ENCODE measurements around the gene IZUMO2. TPM values are rescaled to one million over a fixed set of nuclear protein-coding genes. Genes with fewer than 3 reads are reported as not detected.

IZUMO2 gene
- polyA plus RNA-seq, 1 of the 3 experiments (the other 2 are of a cell fraction): not detected

DNA sequence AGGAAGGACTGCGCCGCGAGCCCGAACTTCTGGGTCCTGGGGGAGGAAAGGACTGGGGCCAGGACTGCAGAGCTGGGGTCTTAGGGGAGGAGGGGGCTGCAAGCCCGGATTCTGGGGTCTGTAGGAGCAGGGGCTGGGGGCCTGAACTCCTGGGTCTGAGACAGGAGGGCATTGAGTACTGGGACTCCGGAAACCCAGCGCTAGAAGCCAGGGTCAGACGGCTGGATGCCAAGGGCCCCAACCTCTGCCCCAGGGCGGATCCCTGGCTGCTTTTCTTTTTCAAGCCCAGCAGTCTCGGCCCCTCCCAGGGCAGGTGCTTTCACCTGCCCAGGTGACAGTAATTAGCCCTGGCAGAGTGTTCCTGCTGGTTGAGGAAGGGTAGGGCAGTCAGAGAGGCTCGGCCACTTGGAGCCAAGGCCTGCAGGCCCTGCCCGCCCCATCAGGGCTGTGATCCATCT is 42.6 kb upstream of the IZUMO2 start:
- no peak overlapping the region for H3K27ac ChIP-seq (ENCODE audit: low read depth in 2 of 2, low read length in 1 of 2)
- no peak overlapping the region for H2AFZ ChIP-seq (ENCODE audit: low read depth)
- TF ChIP-seq FOXM1 (IDR thresholded peaks at IDR 0.05; ENCODE audit: low read depth) (no peak), NRF1 (IDR thresholded peaks at IDR 0.05; ENCODE audit: low read depth, low read length) (no peak), JUND (IDR thresholded peaks at IDR 0.05) (no peak), POLR2AphosphoS5 (IDR thresholded peaks at IDR 0.05; ENCODE audit: low read depth, low read length) (no peak), EZH2phosphoT487 (IDR thresholded peaks at IDR 0.05; ENCODE audit: borderline replicate concordance, low read depth) (no peak)
- no peaks in the 10 kb centered on the region for H3K36me3 ChIP-seq (replicated peaks in 1 of 2; ENCODE audit: control insufficient read depth in 1 of 2, insufficient read depth in 2 of 2, low read length in 1 of 2)
- H3K27me3 ChIP-seq (ENCODE audit: insufficient read depth): peaks cover 67% of the 10 kb centered on the region
- ChIA-PET POLR2A (no interaction called here), CTCF (no interaction called here)
- no peaks in the 10 kb centered on the region for H3F3A ChIP-seq (replicated peaks; ENCODE audit: insufficient read depth)
- no peaks in the 10 kb centered on the region for H3K4me1 ChIP-seq (ENCODE audit: control insufficient read depth in 1 of 2, insufficient read depth in 2 of 2, low read depth in 1 of 2, low read length in 1 of 2)
- H3K4me2 ChIP-seq: no peak overlapping the region
- DNase-seq: no peak
- no peaks in the 10 kb centered on the region for H3K9me3 ChIP-seq
- H3K79me2 ChIP-seq (ENCODE audit: insufficient read depth): no peaks in the 10 kb centered on the region
- no peaks in the 10 kb centered on the region for H4K20me1 ChIP-seq (ENCODE audit: insufficient read depth)
- no peak overlapping the region for H3K4me3 ChIP-seq (ENCODE audit: low read depth in 2 of 2, low read length in 1 of 2)
- H3K9ac ChIP-seq: no peak overlapping the region
- 24% methylated on average over 9 of the region's 12 CpGs for WGBS (ENCODE audit: low lambda C conversion rate)
- no peaks in the 10 kb centered on the region for H3K9me2 ChIP-seq

DNA sequence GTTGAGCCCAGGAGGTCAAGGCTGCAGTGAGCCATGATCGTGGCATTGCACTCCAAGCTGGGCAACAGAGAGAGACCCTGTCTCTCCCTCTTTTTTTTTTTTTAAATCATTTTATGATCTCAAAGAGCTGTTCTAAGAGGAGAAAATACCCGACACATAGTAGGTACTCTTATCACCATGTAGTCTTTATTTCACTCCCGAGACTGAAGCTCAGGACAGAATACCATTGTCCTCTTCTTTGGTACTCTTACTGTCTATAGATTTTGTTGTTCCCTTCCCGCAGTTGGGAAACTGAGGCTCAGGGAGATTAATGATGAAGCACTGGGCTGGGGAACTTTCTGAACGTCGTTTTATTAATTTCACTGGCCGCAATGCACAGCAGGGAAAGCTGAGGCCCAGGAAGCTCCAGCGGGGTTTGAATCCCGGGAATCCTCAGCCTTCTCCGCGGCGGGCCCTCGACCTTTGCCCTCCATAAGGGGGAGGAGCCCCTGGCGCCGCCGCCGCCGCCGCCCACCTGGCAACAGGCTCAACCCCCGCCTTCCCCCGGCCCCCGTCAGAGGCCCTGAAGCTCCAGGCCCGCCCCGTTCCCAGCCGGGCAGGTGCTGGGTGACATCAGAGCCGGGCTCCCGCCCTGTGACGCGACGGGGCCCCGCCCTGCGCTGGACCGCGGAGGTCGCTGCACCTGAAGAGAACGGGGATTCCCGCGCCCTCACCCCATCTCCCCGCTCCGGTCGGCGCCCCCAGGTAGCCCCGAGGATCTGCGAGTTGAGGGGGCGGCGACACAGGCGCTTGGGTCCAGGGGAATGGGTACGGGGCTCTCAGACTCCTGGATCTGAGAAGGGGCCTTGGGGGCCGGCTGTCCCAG is 42.0 kb upstream of the IZUMO2 start:
- H3K27ac ChIP-seq (ENCODE audit: low read depth in 2 of 2, low read length in 1 of 2): no peak overlapping the region
- no peaks in the 10 kb centered on the region for H4K20me1 ChIP-seq (ENCODE audit: insufficient read depth)
- no peak overlapping the region for H3K4me2 ChIP-seq
- no peak overlapping the region for H2AFZ ChIP-seq (ENCODE audit: low read depth)
- no peak overlapping the region for H3K4me3 ChIP-seq (ENCODE audit: low read depth in 2 of 2, low read length in 1 of 2)
- ChIA-PET POLR2A (no interaction called here), CTCF (no interaction called here)
- TF ChIP-seq, protein P1, sequence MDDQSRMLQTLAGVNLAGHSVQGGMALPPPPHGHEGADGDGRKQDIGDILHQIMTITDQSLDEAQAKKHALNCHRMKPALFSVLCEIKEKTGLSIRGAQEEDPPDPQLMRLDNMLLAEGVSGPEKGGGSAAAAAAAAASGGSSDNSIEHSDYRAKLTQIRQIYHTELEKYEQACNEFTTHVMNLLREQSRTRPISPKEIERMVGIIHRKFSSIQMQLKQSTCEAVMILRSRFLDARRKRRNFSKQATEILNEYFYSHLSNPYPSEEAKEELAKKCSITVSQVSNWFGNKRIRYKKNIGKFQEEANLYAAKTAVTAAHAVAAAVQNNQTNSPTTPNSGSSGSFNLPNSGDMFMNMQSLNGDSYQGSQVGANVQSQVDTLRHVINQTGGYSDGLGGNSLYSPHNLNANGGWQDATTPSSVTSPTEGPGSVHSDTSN (IDR thresholded peaks at IDR 0.05): no peak
- TF ChIP-seq TEAD4 (IDR thresholded peaks at IDR 0.05; ENCODE audit: borderline replicate concordance, insufficient read depth): no peak
- H3K27me3 ChIP-seq (ENCODE audit: insufficient read depth): peaks cover 71% of the 10 kb centered on the region
- H3K4me1 ChIP-seq (ENCODE audit: control insufficient read depth in 1 of 2, insufficient read depth in 2 of 2, low read depth in 1 of 2, low read length in 1 of 2): no peaks in the 10 kb centered on the region
- no peaks in the 10 kb centered on the region for H3K9me2 ChIP-seq
- DNase-seq: peak; percentile 33
- H3K36me3 ChIP-seq (replicated peaks in 1 of 2; ENCODE audit: control insufficient read depth in 1 of 2, insufficient read depth in 2 of 2, low read length in 1 of 2): no peaks in the 10 kb centered on the region
- no peak overlapping the region for H3K9ac ChIP-seq
- no peaks in the 10 kb centered on the region for H3F3A ChIP-seq (replicated peaks; ENCODE audit: insufficient read depth)
- WGBS (ENCODE audit: low lambda C conversion rate): 13% methylated on average over 23 of the region's 49 CpGs
- H3K79me2 ChIP-seq (ENCODE audit: insufficient read depth): no peaks in the 10 kb centered on the region
- no peaks in the 10 kb centered on the region for H3K9me3 ChIP-seq

DNA sequence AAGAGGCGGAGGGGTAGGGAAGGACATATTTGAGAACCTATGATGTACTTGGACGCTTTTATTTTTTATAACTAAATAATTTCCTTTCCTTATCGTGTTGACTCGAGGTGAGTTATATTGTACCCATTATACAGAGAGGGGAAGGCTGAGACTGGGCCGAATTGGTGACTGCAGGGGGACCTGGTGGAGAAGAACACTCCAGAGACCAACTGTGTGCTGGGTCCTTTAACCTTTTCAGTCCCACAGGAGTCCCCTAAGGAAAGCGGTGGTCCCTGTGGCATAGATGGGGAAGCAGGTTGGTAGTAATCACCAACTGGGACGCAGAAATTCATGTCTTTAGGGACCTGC is 41.0 kb upstream of the IZUMO2 start:
- 25% methylated on average over 7 of the region's 7 CpGs for WGBS (ENCODE audit: low lambda C conversion rate)
- DNase-seq: no peak
- Histone ChIP-seq H3K4me3 (ENCODE audit: low read depth in 2 of 2, low read length in 1 of 2) (no peak overlapping the region), H4K20me1 (ENCODE audit: insufficient read depth) (no peaks in the 10 kb centered on the region), H3K9me2 (no peaks in the 10 kb centered on the region), H3K9me3 (no peaks in the 10 kb centered on the region), H3K27ac (ENCODE audit: low read depth in 2 of 2, low read length in 1 of 2) (no peak overlapping the region), H3K36me3 (replicated peaks in 1 of 2; ENCODE audit: control insufficient read depth in 1 of 2, insufficient read depth in 2 of 2, low read length in 1 of 2) (no peaks in the 10 kb centered on the region), H3K27me3 (ENCODE audit: insufficient read depth) (peaks cover 81% of the 10 kb centered on the region), H3K79me2 (ENCODE audit: insufficient read depth) (no peaks in the 10 kb centered on the region), H3K4me2 (no peak overlapping the region), H3F3A (replicated peaks; ENCODE audit: insufficient read depth) (no peaks in the 10 kb centered on the region), H2AFZ (ENCODE audit: low read depth) (no peak overlapping the region), H3K9ac (no peak overlapping the region), H3K4me1 (ENCODE audit: control insufficient read depth in 1 of 2, insufficient read depth in 2 of 2, low read depth in 1 of 2, low read length in 1 of 2) (no peaks in the 10 kb centered on the region)
- ChIA-PET CTCF (interaction anchor here (1.4 kb wide), 1 partner anchor 22 kb away, joined by 3 read pairs; no protein-coding TSS in a partner anchor), POLR2A (no interaction called here)
- TF ChIP-seq, protein P1 (IDR thresholded peaks at IDR 0.05): no peak
- TF ChIP-seq RCOR1 (IDR thresholded peaks at IDR 0.05; ENCODE audit: low read length) (no peak), GATA2 (CRISPR knock-in tag; IDR thresholded peaks at IDR 0.05) (no peak), POLR2AphosphoS5 (IDR thresholded peaks at IDR 0.05; ENCODE audit: low read depth, low read length) (no peak), SIN3A (IDR thresholded peaks at IDR 0.05; ENCODE audit: borderline replicate concordance, low read depth, low read length) (no peak), NRF1 (IDR thresholded peaks at IDR 0.05; ENCODE audit: low read depth, low read length) (no peak), EZH2phosphoT487 (IDR thresholded peaks at IDR 0.05; ENCODE audit: borderline replicate concordance, low read depth) (no peak), FOXM1 (IDR thresholded peaks at IDR 0.05; ENCODE audit: low read depth) (no peak), RXRA (IDR thresholded peaks at IDR 0.05; ENCODE audit: borderline replicate concordance, low read depth) (no peak), RFX5 (IDR thresholded peaks at IDR 0.05; ENCODE audit: low read length) (no peak), NFIC (IDR thresholded peaks at IDR 0.05; ENCODE audit: borderline replicate concordance) (no peak)
- TF ChIP-seq, protein P2, sequence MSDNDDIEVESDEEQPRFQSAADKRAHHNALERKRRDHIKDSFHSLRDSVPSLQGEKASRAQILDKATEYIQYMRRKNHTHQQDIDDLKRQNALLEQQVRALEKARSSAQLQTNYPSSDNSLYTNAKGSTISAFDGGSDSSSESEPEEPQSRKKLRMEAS (IDR thresholded peaks at IDR 0.05; ENCODE audit: low read depth): no peak
- TF ChIP-seq, protein P3, sequence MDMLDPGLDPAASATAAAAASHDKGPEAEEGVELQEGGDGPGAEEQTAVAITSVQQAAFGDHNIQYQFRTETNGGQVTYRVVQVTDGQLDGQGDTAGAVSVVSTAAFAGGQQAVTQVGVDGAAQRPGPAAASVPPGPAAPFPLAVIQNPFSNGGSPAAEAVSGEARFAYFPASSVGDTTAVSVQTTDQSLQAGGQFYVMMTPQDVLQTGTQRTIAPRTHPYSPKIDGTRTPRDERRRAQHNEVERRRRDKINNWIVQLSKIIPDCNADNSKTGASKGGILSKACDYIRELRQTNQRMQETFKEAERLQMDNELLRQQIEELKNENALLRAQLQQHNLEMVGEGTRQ (IDR thresholded peaks at IDR 0.05; ENCODE audit: borderline replicate concordance, low read depth, low read length): no peak
- TF ChIP-seq, protein P4, sequence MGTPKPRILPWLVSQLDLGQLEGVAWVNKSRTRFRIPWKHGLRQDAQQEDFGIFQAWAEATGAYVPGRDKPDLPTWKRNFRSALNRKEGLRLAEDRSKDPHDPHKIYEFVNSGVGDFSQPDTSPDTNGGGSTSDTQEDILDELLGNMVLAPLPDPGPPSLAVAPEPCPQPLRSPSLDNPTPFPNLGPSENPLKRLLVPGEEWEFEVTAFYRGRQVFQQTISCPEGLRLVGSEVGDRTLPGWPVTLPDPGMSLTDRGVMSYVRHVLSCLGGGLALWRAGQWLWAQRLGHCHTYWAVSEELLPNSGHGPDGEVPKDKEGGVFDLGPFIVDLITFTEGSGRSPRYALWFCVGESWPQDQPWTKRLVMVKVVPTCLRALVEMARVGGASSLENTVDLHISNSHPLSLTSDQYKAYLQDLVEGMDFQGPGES (IDR thresholded peaks at IDR 0.05; ENCODE audit: low read depth, low read length): no peak

All from SK-N-SH (cell line).